GM12878 (cell line): ENCODE results near the gene NLRP7. TPM values are rescaled to one million over a fixed set of nuclear protein-coding genes. Genes with fewer than 3 reads are reported as not detected.
"Not testable (repeated sequence)": the region's sequence is repeated elsewhere in the genome, so short reads cannot be mapped to it uniquely, and the experiment has no call there.

Experiments used
- ATAC-seq: fragments of 200-7000 bp; cut with Tn5 transposase; 3 replicates; pipeline ENCODE4 v1.9.1; 2020; ENCODE audit warnings: mild to moderate bottlenecking, moderate library complexity
- BruUV-seq: library from RNA; stranded (reverse); fragments of 400-500 nt; replicated peaks from 2 replicates; lab custom pipeline; 2021; lab: Mats Ljungman, UMichigan
- CTCF ChIA-PET: fragments of 300-600 bp; sonication (Branson Sonifier 250); formaldehyde crosslinking; extraction: SDS; loops from one replicate; lab custom pipeline; 2021; ENCODE audit warnings: inconsistent platforms; lab: Yijun Ruan, JAX
- POLR2A ChIA-PET: fragments of 350-600 bp; formaldehyde crosslinking; extraction: SDS; loops from one replicate; lab custom pipeline; 2021; ENCODE audit warnings: inconsistent platforms; lab: Charles Lee
- RAD21 ChIA-PET: fragments of 300-600 bp; sonication (Branson Sonifier 250); formaldehyde crosslinking; loops from one replicate; lab custom pipeline; 2023; ENCODE audit warnings: antibody characterized with exemption; ENCODE audit not compliant: unreplicated experiment; lab: Charles Lee
- SMC1A ChIA-PET: fragments of 300-600 bp; sonication (Branson Sonifier 250); formaldehyde crosslinking; loops from one replicate; lab custom pipeline; 2023; ENCODE audit not compliant: unreplicated experiment, uncharacterized antibody; lab: Charles Lee
- DNase-seq: peaks from one replicate; pipeline ENCODE4 v3.0.0-alpha.2; 2011; ENCODE audit warnings: low read depth, low spot score
- FAIRE-seq: peaks from 3 replicates; lab custom pipeline; 2011; peaks lifted over from hg19 to GRCh38; lab: Jason Lieb, UNC
- H2AFZ ChIP-seq: 2 replicates; pipeline ENCODE4 v1.6.0; 2011; ENCODE audit warnings: low read depth, low read length, control low read depth; ENCODE audit not compliant: control insufficient read depth
- H3K27ac ChIP-seq: 2 replicates; pipeline ENCODE4 v1.5.1; 2011; ENCODE audit warnings: control low read depth; ENCODE audit not compliant: control insufficient read depth, insufficient read depth
- H3K27me3 ChIP-seq, 2 experiments: replicated peaks in 1 of 2; 2 replicates each; pipeline versions ENCODE4 v1.6.0 to v1.6.1; 2011; ENCODE audit warnings: low read length in 1 of 2; ENCODE audit not compliant: control insufficient read depth in 2 of 2, insufficient read depth in 2 of 2
- H3K36me3 ChIP-seq, 2 experiments: 2 replicates each; pipeline ENCODE4 v1.5.1; 2011; ENCODE audit warnings: low read length in 1 of 2; ENCODE audit not compliant: control insufficient read depth in 2 of 2, insufficient read depth in 2 of 2
- H3K4me1 ChIP-seq: 2 replicates; pipeline ENCODE4 v1.6.1; 2011; ENCODE audit warnings: mild to moderate bottlenecking, low read length, moderate library complexity, mixed read lengths; ENCODE audit not compliant: control insufficient read depth, insufficient read depth
- H3K4me2 ChIP-seq: 2 replicates; pipeline ENCODE4 v1.6.0; 2011; ENCODE audit warnings: control low read depth; ENCODE audit not compliant: control insufficient read depth, insufficient read depth
- H3K4me3 ChIP-seq: fragments of 200-600 bp; sonication (generic); 2 replicates; pipeline ENCODE4 v1.5.1; 2016
- H3K79me2 ChIP-seq: 2 replicates; pipeline ENCODE4 v1.6.0; 2011; ENCODE audit warnings: low read length; ENCODE audit not compliant: control insufficient read depth, insufficient read depth
- H3K9ac ChIP-seq: 2 replicates; pipeline ENCODE4 v1.8.0; 2011; ENCODE audit warnings: low read length, control low read depth, mixed read lengths; ENCODE audit not compliant: control insufficient read depth, insufficient read depth
- H3K9me3 ChIP-seq: replicated peaks from 3 replicates; pipeline ENCODE4 v1.5.1; 2011; ENCODE audit warnings: mild to moderate bottlenecking, low read length; ENCODE audit not compliant: control insufficient read depth, insufficient read depth
- H4K20me1 ChIP-seq: 2 replicates; pipeline ENCODE4 v1.6.0; 2011; ENCODE audit not compliant: control insufficient read depth, insufficient read depth
- EED ChIP-seq: sonication (generic); IDR thresholded peaks from 2 replicates; pipeline ENCODE4 v1.6.1; 2016; ENCODE audit warnings: antibody characterized with exemption, low read depth
- PAX8 ChIP-seq: fragments of 450-650 bp; IDR thresholded peaks from 2 replicates; pipeline ENCODE4 v1.6.1; 2017; ENCODE audit warnings: mild to moderate bottlenecking, moderate library complexity
- REST ChIP-seq: IDR thresholded peaks from 2 replicates; pipeline ENCODE4 v1.6.1; 2012; ENCODE audit warnings: mild to moderate bottlenecking, low read depth, low read length
- SMARCA5 ChIP-seq: fragments of 450-650 bp; IDR thresholded peaks from 2 replicates; pipeline ENCODE4 v1.6.1; 2017; ENCODE audit warnings: mild to moderate bottlenecking
- SREBF1 ChIP-seq: IDR thresholded peaks from 2 replicates; pipeline ENCODE4 v1.6.1; 2012; ENCODE audit warnings: mild to moderate bottlenecking, low read length
- TCF7 ChIP-seq: IDR thresholded peaks from 2 replicates; pipeline ENCODE4 v1.6.1; 2014; ENCODE audit warnings: antibody characterized with exemption, borderline replicate concordance
- ZNF384 ChIP-seq: IDR thresholded peaks from 2 replicates; pipeline ENCODE4 v1.6.1; 2012; ENCODE audit warnings: low read depth, mild to moderate bottlenecking, low read length, improper control_type of control experiment, borderline replicate concordance
- WGBS: methylation state at CpG from one replicate; pipeline ENCODE4 v1.1.6; 2016; ENCODE audit warnings: low lambda C conversion rate; ENCODE audit not compliant: insufficient replicate concordance, insufficient coverage; ENCODE audit errors: missing lambda C conversion rate; 5-methylcytosine and 5-hydroxymethylcytosine counted together
- in situ Hi-C: fragments of 300-500 bp; cut with MboI; formaldehyde crosslinking; loops from 9 replicates; pipeline ENCODE4 v1.14.3; 2018; ENCODE audit warnings: mixed read lengths
- intact Hi-C: fragments of 100-400 bp; cut with micrococcal nuclease; formaldehyde crosslinking; loops from one replicate; pipeline ENCODE4 v1.14.2; 2022; ENCODE audit not compliant: unreplicated experiment
- polyA plus RNA-seq, 11 experiments: library from polyadenylated mRNA; depleted of rRNA in 4 of 11; unstranded in 6 of 11; stranded (reverse) in 5 of 11; fragments of >200 nt; fragmentation: Nextera tagmentation in 4 of 11; fragmentation: Illumina TruSeq in 1 of 11; extraction: Ambion mirVana in 4 of 11; extraction: Trizol in 1 of 11; gene quantifications; 1 replicate in 1 of 11; 2 replicates in 10 of 11; pipeline versions ENCODE4 v1.2.1 to v1.2.3, GENCODE V29; 2011 to 2016; ENCODE audit warnings: inconsistent platforms in 2 of 11, missing spikeins in 2 of 11, low read depth in 1 of 11
- total RNA-seq, 4 experiments: library from RNA; depleted of rRNA in 3 of 4; stranded (reverse); fragments of >200 nt in 3 of 4; fragmentation: Illumina TruSeq in 1 of 4; extraction: Trizol in 1 of 4; gene quantifications; 2 replicates each; pipeline versions ENCODE4 v1.2.1 to v1.2.3, GENCODE V29; 2013 to 2021

The NLRP7 gene
- total and polyA plus RNA-seq, 10 of the 15 experiments (the other 5 are each of a cell fraction or from before 2014, with no cell fraction given) = 0.08 to 3.4 (median 0.31) TPM

- H3K9ac ChIP-seq, H3K9me3 ChIP-seq, FAIRE-seq, CTCF ChIA-PET, in situ Hi-C loops, H4K20me1 ChIP-seq, H2AFZ ChIP-seq, intact Hi-C loops, H3K4me2 ChIP-seq, BruUV-seq, H3K36me3 ChIP-seq, POLR2A ChIA-PET, H3K79me2 ChIP-seq, SMC1A ChIA-PET, ATAC-seq, H3K27me3 ChIP-seq, DNase-seq, RAD21 ChIA-PET, H3K4me3 ChIP-seq, H3K27ac ChIP-seq: not testable (repeated sequence)
- 55% methylated on average over 6 of the region's 28 CpGs for WGBS
- peaks cover 13% of the 10 kb centered on the region for H3K4me1 ChIP-seq
These were observed 7.8 kb downstream of the NLRP7 start for GRCh38 chr19:54939538-54939937.

GRCh38 chr19:54938906-54939305 lies 8.4 kb downstream of the NLRP7 start:
- RAD21 ChIA-PET = no interaction called here
- Histone ChIP-seq H4K20me1 (no peaks in the 10 kb centered on the region), H3K4me3 (0 out of 2 replicates have a peak overlapping the region, but pooled peaks have one; percentile 16), H3K27ac (no peak overlapping the region), H3K27me3 (no peaks in the 10 kb centered on the region), H2AFZ (no peak overlapping the region), H3K9me3 (no peaks in the 10 kb centered on the region; the same call in 2 of the 3 replicates), H3K4me2 (peak overlapping the region; percentile 36), H3K9ac (no peak overlapping the region), H3K36me3 (no peaks in the 10 kb centered on the region), H3K79me2 (no peaks in the 10 kb centered on the region), H3K4me1 (peaks cover 13% of the 10 kb centered on the region)
- FAIRE-seq = no peak
- SMC1A ChIA-PET = no interaction called here
- DNase-seq = no peak
- in situ Hi-C loops = no loop called here
- POLR2A ChIA-PET = no interaction called here
- CTCF ChIA-PET = no interaction called here
- no TSS peak for BruUV-seq
- WGBS = 12% methylated on average over 11 of the region's 11 CpGs
- intact Hi-C loops = no loop called here
- ATAC-seq = no peak
- TF ChIP-seq SMARCA5 = no peak
- TF ChIP-seq PAX8 = no peak
- no peak for TF ChIP-seq ZNF384
- TF ChIP-seq TCF7 = no peak
- TF ChIP-seq REST = no peak
- no peak for TF ChIP-seq SREBF1
- TF ChIP-seq EED = no peak
